ENCODE results near the gene EHMT1.

EHMT1 gene

GRCh38 chr9:137688261-137688660 is 69.5 kb downstream of the EHMT1 start:
- TF ChIP-seq CTCF (conservative IDR thresholded peaks at IDR 0.05; ENCODE audit: low read length) (no peak), EZH2phosphoT487 (IDR thresholded peaks at IDR 0.05; ENCODE audit: borderline replicate concordance) (no peak)
- Histone ChIP-seq H4K20me1 (ENCODE audit: insufficient read depth, low read length, poor library complexity, severe bottlenecking) (peaks cover 70% of the 10 kb centered on the region), H3K4me1 (ENCODE audit: insufficient read depth, low read length, poor library complexity, severe bottlenecking) (peaks cover 12% of the 10 kb centered on the region), H3K4me3 (ENCODE audit: low read length, poor library complexity, severe bottlenecking) (no peak overlapping the region), H3K27me3 (ENCODE audit: insufficient read depth, low read length, poor library complexity, severe bottlenecking) (no peaks in the 10 kb centered on the region), H3K9me2 (replicated peaks; ENCODE audit: low read depth, low read length) (no peaks in the 10 kb centered on the region), H3K79me2 (ENCODE audit: insufficient read depth, low read length) (peaks cover 95% of the 10 kb centered on the region), H3K9me3 (ENCODE audit: insufficient read depth, low read depth, low read length) (no peaks in the 10 kb centered on the region), H3K36me3 (ENCODE audit: insufficient read depth, low read length) (no peaks in the 10 kb centered on the region; the same call in 1 of the 2 replicates), H3F3A (ENCODE audit: low read depth) (no peaks in the 10 kb centered on the region), H2AFZ (ENCODE audit: low read length) (no peak overlapping the region), H3K4me2 (ENCODE audit: low read depth, low read length, poor library complexity, severe bottlenecking) (no peak overlapping the region), H3K9ac (ENCODE audit: low read depth, low read length, poor library complexity, severe bottlenecking) (no peak overlapping the region)

- TF ChIP-seq CTCF (conservative IDR thresholded peaks at IDR 0.05; ENCODE audit: low read length) (no peak), EZH2phosphoT487 (IDR thresholded peaks at IDR 0.05; ENCODE audit: borderline replicate concordance) (no peak)
- Histone ChIP-seq H3K27me3 (ENCODE audit: insufficient read depth, low read length, poor library complexity, severe bottlenecking) (no peaks in the 10 kb centered on the region), H3K4me2 (ENCODE audit: low read depth, low read length, poor library complexity, severe bottlenecking) (no peak overlapping the region), H3F3A (ENCODE audit: low read depth) (no peaks in the 10 kb centered on the region), H3K79me2 (ENCODE audit: insufficient read depth, low read length) (peaks cover 94% of the 10 kb centered on the region), H4K20me1 (ENCODE audit: insufficient read depth, low read length, poor library complexity, severe bottlenecking) (peaks cover 67% of the 10 kb centered on the region), H3K9me2 (replicated peaks; ENCODE audit: low read depth, low read length) (no peaks in the 10 kb centered on the region), H2AFZ (ENCODE audit: low read length) (no peak overlapping the region), H3K4me3 (ENCODE audit: low read length, poor library complexity, severe bottlenecking) (no peak overlapping the region), H3K9ac (ENCODE audit: low read depth, low read length, poor library complexity, severe bottlenecking) (no peak overlapping the region), H3K4me1 (ENCODE audit: insufficient read depth, low read length, poor library complexity, severe bottlenecking) (peaks cover 12% of the 10 kb centered on the region), H3K36me3 (ENCODE audit: insufficient read depth, low read length) (no peaks in the 10 kb centered on the region; the same call in 1 of the 2 replicates), H3K9me3 (ENCODE audit: insufficient read depth, low read depth, low read length) (no peaks in the 10 kb centered on the region)
Measured at GRCh38 chr9:137688725-137689124, 69.9 kb downstream of the EHMT1 start.

- Histone ChIP-seq H4K20me1 (ENCODE audit: insufficient read depth, low read length, poor library complexity, severe bottlenecking) (peaks cover 67% of the 10 kb centered on the region), H3K9ac (ENCODE audit: low read depth, low read length, poor library complexity, severe bottlenecking) (no peak overlapping the region), H3K9me2 (replicated peaks; ENCODE audit: low read depth, low read length) (no peaks in the 10 kb centered on the region), H3K4me1 (ENCODE audit: insufficient read depth, low read length, poor library complexity, severe bottlenecking) (peaks cover 12% of the 10 kb centered on the region), H3K27me3 (ENCODE audit: insufficient read depth, low read length, poor library complexity, severe bottlenecking) (no peaks in the 10 kb centered on the region), H3K4me3 (ENCODE audit: low read length, poor library complexity, severe bottlenecking) (no peak overlapping the region), H3K9me3 (ENCODE audit: insufficient read depth, low read depth, low read length) (no peaks in the 10 kb centered on the region), H3K36me3 (ENCODE audit: insufficient read depth, low read length) (no peaks in the 10 kb centered on the region; the same call in 1 of the 2 replicates), H3K79me2 (ENCODE audit: insufficient read depth, low read length) (peaks cover 92% of the 10 kb centered on the region), H2AFZ (ENCODE audit: low read length) (no peak overlapping the region), H3K4me2 (ENCODE audit: low read depth, low read length, poor library complexity, severe bottlenecking) (no peak overlapping the region), H3F3A (ENCODE audit: low read depth) (no peaks in the 10 kb centered on the region)
- TF ChIP-seq CTCF (conservative IDR thresholded peaks at IDR 0.05; ENCODE audit: low read length) (no peak), EZH2phosphoT487 (IDR thresholded peaks at IDR 0.05; ENCODE audit: borderline replicate concordance) (no peak)
Measured at GRCh38 chr9:137689745-137690529, 71.1 kb downstream of the EHMT1 start.

Data from Loucy (cell line).